Spleen (tissue), 7 donors: Measurements from ENCODE around the gene SLC9A3.

Source experiments
- CTCF ChIP-seq, 11 experiments: fragments of 200-600 bp in 7 of 11; fragments of 450-650 bp in 4 of 11; sonication (generic) in 4 of 11; IDR thresholded peaks in 8 of 11; conservative IDR thresholded peaks in 3 of 11; 1 replicate in 7 of 11; 2 replicates in 4 of 11; pipeline versions ENCODE4 v1.4.0 to v1.8.0; 2016 to 2021; ENCODE audit warnings: antibody characterized with exemption in 11 of 11, inconsistent platforms in 4 of 11, mild to moderate bottlenecking in 1 of 11
- POLR2A ChIP-seq, 3 donors: fragments of 450-650 bp; IDR thresholded peaks; one replicate each; pipeline ENCODE4 v1.5.1; 2017; ENCODE audit warnings: antibody characterized with exemption in 3 of 3, mild to moderate bottlenecking in 1 of 3
- POLR2AphosphoS5 ChIP-seq, 3 donors: sonication (generic); formaldehyde crosslinking; IDR thresholded peaks; one replicate each; pipeline ENCODE4 v1.5.1; 2017; ENCODE audit warnings: antibody characterized with exemption in 3 of 3
- donor health status: DM: no; HTN: no; CAD: no; lungs with moderate emphysema.
- donor health status: DM: no; HTN: no; CAD: no.
- donor health status: DM: no; HTN: no; CAD: no.

GRCh38 chr5:526456-527088 lies 2.3 kb upstream of the SLC9A3 start:
- TF ChIP-seq CTCF (IDR thresholded peaks at IDR 0.05 in 8 of 11, conservative IDR thresholded peaks at IDR 0.05 in 3 of 11) (no peak), POLR2A (IDR thresholded peaks at IDR 0.05) (no peak), POLR2AphosphoS5 (IDR thresholded peaks at IDR 0.05) (no peak)
